Stomach (tissue), 9 donors: ENCODE measurements around the gene FAM98B. TPM values are rescaled to one million over a fixed set of nuclear protein-coding genes. Genes with fewer than 3 reads are reported as not detected.

Source experiments
- DNase-seq, 2 donors: peaks; one replicate each; pipeline versions ENCODE4 v3.0.0 to v3.0.0-alpha.2; 2013 to 2019
- H3K27ac ChIP-seq, 5 donors: fragments of 200-600 bp in 4 of 5; sonication (generic) in 4 of 5; one replicate each; pipeline ENCODE4 v1.5.1; 2013 to 2019; ENCODE audit warnings: mild to moderate bottlenecking in 1 of 5, moderate library complexity in 1 of 5
- H3K27me3 ChIP-seq, 3 donors: fragments of 200-600 bp; sonication (generic); one replicate each; pipeline ENCODE4 v1.5.1; 2017 to 2019; ENCODE audit warnings: mixed run types in 1 of 3
- H3K36me3 ChIP-seq, 4 donors: fragments of 200-600 bp; sonication (generic); 1 replicate in 3 of 4; 2 replicates in 1 of 4; pipeline ENCODE4 v1.5.1; 2016 to 2019
- H3K4me1 ChIP-seq, 4 donors: fragments of 200-600 bp; sonication (generic); one replicate each; pipeline ENCODE4 v1.5.1; 2016 to 2019
- H3K4me3 ChIP-seq, 4 donors: fragments of 200-600 bp; sonication (generic) in 3 of 4; one replicate each; pipeline ENCODE4 v1.5.1; 2016 to 2019; ENCODE audit warnings: mild to moderate bottlenecking in 1 of 4
- H3K9me3 ChIP-seq, 4 donors: fragments of 200-600 bp; sonication (generic); one replicate each; pipeline ENCODE4 v1.5.1; 2016 to 2019
- EP300 ChIP-seq: sonication (generic); formaldehyde crosslinking; IDR thresholded peaks from one replicate; pipeline ENCODE4 v1.6.1; 2017; ENCODE audit warnings: antibody characterized with exemption
- POLR2A ChIP-seq, 4 donors: fragments of 450-650 bp; IDR thresholded peaks; one replicate each; pipeline ENCODE4 v1.6.1; 2016; ENCODE audit warnings: antibody characterized with exemption in 4 of 4, control low read depth in 2 of 4, mild to moderate bottlenecking in 1 of 4, moderate library complexity in 1 of 4
- POLR2AphosphoS5 ChIP-seq, 3 donors: sonication (generic); formaldehyde crosslinking; IDR thresholded peaks; one replicate each; pipeline ENCODE4 v1.6.1; 2016; ENCODE audit warnings: antibody characterized with exemption in 3 of 3
- WGBS, 5 donors: extraction: QIAGEN DNeasy Blood & Tissue Kit in 3 of 5; methylation state at CpG; one replicate each; pipeline versions ENCODE4 v1.1.5 to v1.1.7; 2013 to 2018; 5-methylcytosine and 5-hydroxymethylcytosine counted together
- intact Hi-C: fragments of 100-400 bp; cut with DNase I; formaldehyde crosslinking; loops from one replicate; pipeline ENCODE4 v1.15.1; 2023; ENCODE audit warnings: low total_unique reads
- polyA plus RNA-seq, 3 donors: library from polyadenylated mRNA; stranded (reverse); fragments of 200-250 nt; gene quantifications; one replicate each; pipeline ENCODE4 v1.2.3, GENCODE V29; 2013
- total RNA-seq, 5 donors: library from RNA; depleted of rRNA; stranded (reverse); fragments of >200 nt; gene quantifications; one replicate each; pipeline versions ENCODE4 v1.1.0 to v1.2.3, GENCODE V29; 2014 to 2016
- TF ChIP-seq, protein P1 (sequence below), 7 experiments: fragments of 450-650 bp in 4 of 7; fragments of 200-600 bp in 3 of 7; sonication (generic) in 3 of 7; IDR thresholded peaks; one replicate each; pipeline ENCODE4 v1.5.1; 2016 to 2019; ENCODE audit warnings: antibody characterized with exemption in 7 of 7, control low read depth in 2 of 7, mild to moderate bottlenecking in 1 of 7
- donor health status: healthy with polysubstance abuse.
- donor health status: Bipolar disorder and iron deficiency.
- donor health status: healthy.

The FAM98B gene
- total and polyA plus RNA-seq, 8 donors: 1.7 to 61.3 (median 8.7) TPM

DNA sequence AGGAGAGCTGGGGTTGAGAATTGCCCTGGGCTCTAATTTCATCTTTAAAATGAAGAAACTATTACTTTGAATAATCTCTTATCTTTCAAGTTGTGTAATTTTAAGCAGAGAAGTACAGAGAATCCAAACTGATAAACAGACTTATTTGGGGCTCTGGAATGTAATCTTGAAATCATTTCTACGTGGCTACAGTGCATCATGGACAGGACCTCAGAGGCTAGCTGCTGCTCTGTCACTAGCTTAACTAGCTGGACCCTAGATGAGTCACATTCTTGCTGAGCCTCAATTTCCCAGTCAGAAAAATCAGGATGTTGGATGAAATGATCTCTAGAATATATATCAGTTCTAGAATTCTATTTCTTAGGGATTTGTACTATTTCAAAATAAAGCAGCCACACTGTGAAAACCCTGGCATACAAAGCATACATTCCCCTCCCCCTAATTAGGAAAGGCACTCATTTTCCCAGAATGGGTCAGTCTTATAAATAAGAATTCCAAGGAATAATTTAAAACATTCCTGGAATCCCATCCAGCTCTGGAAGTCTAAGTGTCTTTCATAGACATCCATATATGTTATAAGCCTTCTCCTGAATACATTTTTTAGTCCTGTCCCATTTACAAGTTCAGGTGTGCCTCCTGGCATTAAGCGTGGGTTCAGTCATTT, 63.5 kb downstream of the FAM98B start:
- H3K4me3 ChIP-seq: no peak overlapping the region
- no peaks in the 10 kb centered on the region for H3K9me3 ChIP-seq
- H3K27me3 ChIP-seq: peaks cover 0 to 17% (median 0%) of the 10 kb centered on the region in 3 donors
- TF ChIP-seq EP300 (no peak), POLR2AphosphoS5 (IDR thresholded peaks at IDR 0.05) (no peak), POLR2A (IDR thresholded peaks at IDR 0.05) (no peak)
- TF ChIP-seq, protein P1, sequence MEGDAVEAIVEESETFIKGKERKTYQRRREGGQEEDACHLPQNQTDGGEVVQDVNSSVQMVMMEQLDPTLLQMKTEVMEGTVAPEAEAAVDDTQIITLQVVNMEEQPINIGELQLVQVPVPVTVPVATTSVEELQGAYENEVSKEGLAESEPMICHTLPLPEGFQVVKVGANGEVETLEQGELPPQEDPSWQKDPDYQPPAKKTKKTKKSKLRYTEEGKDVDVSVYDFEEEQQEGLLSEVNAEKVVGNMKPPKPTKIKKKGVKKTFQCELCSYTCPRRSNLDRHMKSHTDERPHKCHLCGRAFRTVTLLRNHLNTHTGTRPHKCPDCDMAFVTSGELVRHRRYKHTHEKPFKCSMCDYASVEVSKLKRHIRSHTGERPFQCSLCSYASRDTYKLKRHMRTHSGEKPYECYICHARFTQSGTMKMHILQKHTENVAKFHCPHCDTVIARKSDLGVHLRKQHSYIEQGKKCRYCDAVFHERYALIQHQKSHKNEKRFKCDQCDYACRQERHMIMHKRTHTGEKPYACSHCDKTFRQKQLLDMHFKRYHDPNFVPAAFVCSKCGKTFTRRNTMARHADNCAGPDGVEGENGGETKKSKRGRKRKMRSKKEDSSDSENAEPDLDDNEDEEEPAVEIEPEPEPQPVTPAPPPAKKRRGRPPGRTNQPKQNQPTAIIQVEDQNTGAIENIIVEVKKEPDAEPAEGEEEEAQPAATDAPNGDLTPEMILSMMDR (IDR thresholded peaks at IDR 0.05): no peak
- H3K4me1 ChIP-seq: no peaks in the 10 kb centered on the region
- intact Hi-C loops: no loop called here
- DNase-seq: no peak
- WGBS, 5 donors: 63 to 72% (median 70%) methylated on average over 2 of the region's 2 CpGs
- no peaks in the 10 kb centered on the region for H3K36me3 ChIP-seq
- H3K27ac ChIP-seq: no peak overlapping the region

DNA sequence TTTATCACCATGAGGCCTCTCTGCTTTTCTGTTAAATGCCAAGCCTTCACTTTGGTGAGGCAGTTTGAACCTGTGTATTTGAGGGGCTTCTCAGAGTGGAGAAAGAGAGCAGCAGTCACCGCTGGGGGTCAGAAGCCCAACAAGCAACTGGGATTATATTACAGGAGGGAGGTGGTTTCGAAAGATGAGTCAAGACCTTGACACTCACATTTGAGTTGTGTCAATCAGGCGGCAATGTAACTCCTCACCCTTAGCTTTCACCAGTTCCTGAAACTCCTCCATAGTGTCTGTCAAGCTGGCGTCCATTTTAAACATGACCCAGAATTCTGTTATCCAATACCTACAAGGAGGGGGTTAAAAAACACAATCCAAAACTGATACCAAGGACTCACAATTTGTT, 64.2 kb downstream of the FAM98B start:
- intact Hi-C loops: no loop called here

DNA sequence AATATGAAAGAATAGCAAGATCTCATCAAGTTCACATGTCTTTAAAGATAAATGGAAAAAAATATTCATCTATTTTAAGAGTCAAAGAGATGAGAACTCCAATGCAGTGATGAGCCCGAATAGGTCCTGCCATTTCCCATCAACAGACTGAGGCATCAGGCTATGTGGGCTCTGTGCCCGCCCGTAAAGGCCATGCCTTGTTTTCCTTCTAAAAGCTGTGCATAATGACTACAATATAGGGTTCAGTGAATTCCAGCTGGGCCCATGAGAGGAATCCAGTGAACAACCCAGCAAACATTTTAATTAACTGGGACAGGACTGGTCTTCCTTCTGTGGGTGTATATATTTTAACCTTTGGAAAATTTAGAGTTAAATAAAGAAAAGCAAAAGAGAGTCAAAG, 66.1 kb downstream of the FAM98B start:
- intact Hi-C loops: no loop called here
- TF ChIP-seq POLR2AphosphoS5 (IDR thresholded peaks at IDR 0.05) (no peak), EP300 (no peak), POLR2A (IDR thresholded peaks at IDR 0.05) (no peak)
- TF ChIP-seq, protein P1 (IDR thresholded peaks at IDR 0.05): no peak

More for the DNA sequence above, 64.2 kb downstream of the FAM98B start:
- Histone ChIP-seq H3K36me3 (no peaks in the 10 kb centered on the region), H3K27me3 (peaks cover 0 to 11% (median 0%) of the 10 kb centered on the region in 3 donors), H3K4me1 (no peaks in the 10 kb centered on the region), H3K9me3 (no peaks in the 10 kb centered on the region), H3K4me3 (no peak overlapping the region), H3K27ac (no peak overlapping the region)
- no peak for TF ChIP-seq EP300
- TF ChIP-seq, protein P1 (IDR thresholded peaks at IDR 0.05): no peak
- no peak for TF ChIP-seq POLR2A (IDR thresholded peaks at IDR 0.05)
- TF ChIP-seq POLR2AphosphoS5 (IDR thresholded peaks at IDR 0.05): no peak
- no peak for DNase-seq
- 78 to 92% (median 87%) methylated on average over 4 of the region's 4 CpGs for WGBS, 5 donors

DNA sequence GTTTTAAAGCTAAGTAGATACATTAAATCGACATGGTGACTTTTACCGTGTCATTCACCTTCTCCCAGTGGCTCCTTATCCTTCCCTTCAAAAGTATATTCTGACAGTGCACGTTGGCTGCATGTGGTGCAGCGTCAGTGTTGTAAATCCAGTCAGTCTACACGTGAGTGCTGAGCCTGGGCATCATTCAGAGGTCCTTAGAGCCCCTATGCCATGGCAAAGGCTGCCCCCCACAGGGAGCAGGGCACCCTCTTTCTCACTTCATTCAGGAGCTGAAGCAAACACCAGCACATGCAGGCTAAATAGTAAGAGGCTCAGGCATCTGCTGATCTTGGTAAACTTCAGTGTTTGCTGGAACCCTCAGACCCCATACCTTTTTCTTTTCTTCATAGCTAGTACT, 67.4 kb downstream of the FAM98B start:
- no peaks in the 10 kb centered on the region for H3K27me3 ChIP-seq
- H3K27ac ChIP-seq: no peak overlapping the region
- H3K36me3 ChIP-seq: no peaks in the 10 kb centered on the region
- DNase-seq: no peak
- H3K4me1 ChIP-seq: no peaks in the 10 kb centered on the region
- no peaks in the 10 kb centered on the region for H3K9me3 ChIP-seq
- WGBS, 5 donors: 52 to 66% (median 59%) methylated on average over 5 of the region's 5 CpGs
- H3K4me3 ChIP-seq: no peak overlapping the region
- intact Hi-C loops: no loop called here
- TF ChIP-seq POLR2A (IDR thresholded peaks at IDR 0.05) (no peak), POLR2AphosphoS5 (IDR thresholded peaks at IDR 0.05) (no peak), EP300 (no peak)
- TF ChIP-seq, protein P1 (IDR thresholded peaks at IDR 0.05): no peak

More for the DNA sequence above, 66.1 kb downstream of the FAM98B start:
- Histone ChIP-seq H3K36me3 (no peaks in the 10 kb centered on the region), H3K9me3 (no peaks in the 10 kb centered on the region), H3K4me3 (no peak overlapping the region), H3K27me3 (peaks cover 0 to 4% (median 0%) of the 10 kb centered on the region in 3 donors), H3K4me1 (no peaks in the 10 kb centered on the region), H3K27ac (no peak overlapping the region)
- WGBS, 5 donors: 90 to 97% (median 94%) methylated on average over 3 of the region's 3 CpGs
- no peak for DNase-seq
